ENCODE results near the gene CCDC69. TPM values are rescaled to one million over a fixed set of nuclear protein-coding genes. Genes with fewer than 3 reads are reported as not detected.

Gene CCDC69
- total and polyA plus RNA-seq, 9 donors: 38.5 to 104 (median 84.5) TPM

DNA sequence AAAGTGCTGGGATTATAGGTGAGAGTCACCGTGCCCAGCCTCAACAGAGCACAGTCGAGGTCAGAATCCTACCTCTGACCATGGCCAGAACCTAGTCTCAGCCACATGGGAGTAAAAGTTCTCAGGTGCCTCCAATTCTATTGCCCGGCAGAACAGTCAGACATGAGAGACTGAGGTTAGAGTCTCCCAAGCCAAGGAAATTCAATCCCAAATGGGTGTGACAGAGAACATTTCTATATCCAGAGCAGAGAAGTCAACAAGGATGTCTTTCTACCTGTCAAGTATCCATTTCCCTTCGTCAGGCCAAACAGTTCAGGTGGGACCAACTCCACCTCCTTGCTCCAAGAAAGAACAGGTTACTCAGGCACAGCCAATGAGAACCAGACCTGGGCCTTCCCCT, 76.9 kb downstream of the CCDC69 start:
- no peaks in the 10 kb centered on the region for H3K27me3 ChIP-seq (ENCODE audit: control insufficient read depth, insufficient read depth, low read length)
- WGBS (ENCODE audit: insufficient coverage): 91% methylated on average over 4 of the region's 4 CpGs
- no peak for DNase-seq
- no peaks in the 10 kb centered on the region for H3K9me3 ChIP-seq (replicated peaks; ENCODE audit: control insufficient read depth, low read depth, low read length)
- H3K4me1 ChIP-seq (ENCODE audit: control insufficient read depth, insufficient read depth, low read length): peaks cover 71% of the 10 kb centered on the region
- no peak overlapping the region for H3K4me3 ChIP-seq (ENCODE audit: low read length)
- no peak overlapping the region for H3K27ac ChIP-seq (ENCODE audit: low read length)
- peaks cover 71% of the 10 kb centered on the region for H3K36me3 ChIP-seq (ENCODE audit: control insufficient read depth, insufficient read depth, low read length)

DNA sequence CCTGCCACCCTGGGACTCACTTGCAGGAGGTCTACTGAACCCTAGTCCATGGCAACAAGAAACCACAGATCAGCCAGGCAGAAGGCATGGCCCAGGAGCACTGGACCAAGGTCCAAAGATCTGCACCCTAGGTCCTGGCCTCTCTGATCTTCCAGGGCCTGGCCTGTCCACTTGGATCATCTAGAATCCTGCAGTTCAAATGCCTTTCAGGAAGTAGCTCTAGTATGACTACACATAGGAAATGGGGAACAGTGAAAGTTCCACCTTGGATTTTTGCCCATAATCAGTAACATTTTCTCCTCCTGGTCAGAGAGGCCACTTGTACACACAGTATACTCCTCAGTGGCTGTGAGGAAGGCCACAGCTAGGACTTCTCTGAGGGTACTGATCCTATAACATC, 77.8 kb downstream of the CCDC69 start:
- H3K4me1 ChIP-seq (ENCODE audit: control insufficient read depth, insufficient read depth, low read length): peaks cover 71% of the 10 kb centered on the region
- H3K36me3 ChIP-seq (ENCODE audit: control insufficient read depth, insufficient read depth, low read length): peaks cover 66% of the 10 kb centered on the region
- H3K9me3 ChIP-seq (replicated peaks; ENCODE audit: control insufficient read depth, low read depth, low read length): no peaks in the 10 kb centered on the region
- H3K27ac ChIP-seq (ENCODE audit: low read length): no peak overlapping the region
- no peak overlapping the region for H3K4me3 ChIP-seq (ENCODE audit: low read length)
- no peak for DNase-seq
- H3K27me3 ChIP-seq (ENCODE audit: control insufficient read depth, insufficient read depth, low read length): no peaks in the 10 kb centered on the region

- Histone ChIP-seq H3K9me3 (replicated peaks; ENCODE audit: control insufficient read depth, low read depth, low read length) (no peaks in the 10 kb centered on the region), H3K4me3 (ENCODE audit: low read length) (no peak overlapping the region), H3K27me3 (ENCODE audit: control insufficient read depth, insufficient read depth, low read length) (no peaks in the 10 kb centered on the region), H3K36me3 (ENCODE audit: control insufficient read depth, insufficient read depth, low read length) (peaks cover 77% of the 10 kb centered on the region), H3K27ac (ENCODE audit: low read length) (no peak overlapping the region), H3K4me1 (ENCODE audit: control insufficient read depth, insufficient read depth, low read length) (peaks cover 71% of the 10 kb centered on the region)
- WGBS (ENCODE audit: insufficient coverage): 73% methylated on average over 6 of the region's 7 CpGs
- DNase-seq: no peak
Measured at GRCh38 chr5:151144922-151145321, 79.0 kb downstream of the CCDC69 start.

GRCh38 chr5:151144275-151144674, 79.6 kb downstream of the CCDC69 start:
- H3K27me3 ChIP-seq (ENCODE audit: control insufficient read depth, insufficient read depth, low read length): no peaks in the 10 kb centered on the region
- H3K36me3 ChIP-seq (ENCODE audit: control insufficient read depth, insufficient read depth, low read length): peaks cover 81% of the 10 kb centered on the region
- no peak overlapping the region for H3K27ac ChIP-seq (ENCODE audit: low read length)
- H3K4me1 ChIP-seq (ENCODE audit: control insufficient read depth, insufficient read depth, low read length): peaks cover 66% of the 10 kb centered on the region
- WGBS (ENCODE audit: insufficient coverage): 0% methylated on average over 1 of the region's 6 CpGs
- H3K9me3 ChIP-seq (replicated peaks; ENCODE audit: control insufficient read depth, low read depth, low read length): no peaks in the 10 kb centered on the region
- DNase-seq: no peak
- no peak overlapping the region for H3K4me3 ChIP-seq (ENCODE audit: low read length)

DNA sequence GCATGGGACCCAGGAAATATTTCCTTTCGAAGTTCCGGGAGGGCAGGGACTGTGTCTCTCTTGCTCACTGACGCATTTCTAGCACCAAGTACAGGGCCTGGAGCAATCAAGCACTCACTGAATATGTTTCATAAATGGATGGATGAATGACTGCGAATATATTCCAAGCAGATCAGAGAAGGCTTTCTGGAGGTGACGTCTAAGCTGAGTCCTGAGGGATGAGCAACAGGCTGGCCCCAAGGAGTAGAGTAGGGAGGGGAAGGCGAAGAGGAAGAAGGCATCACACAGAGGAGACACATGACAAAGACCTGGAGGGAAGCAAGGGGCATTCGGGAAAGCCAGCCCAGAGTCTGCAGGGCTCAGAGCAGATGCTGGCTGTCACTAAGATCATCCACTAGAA, 80.2 kb downstream of the CCDC69 start:
- DNase-seq: no peak
- Histone ChIP-seq H3K36me3 (ENCODE audit: control insufficient read depth, insufficient read depth, low read length) (peaks cover 87% of the 10 kb centered on the region), H3K27ac (ENCODE audit: low read length) (no peak overlapping the region), H3K27me3 (ENCODE audit: control insufficient read depth, insufficient read depth, low read length) (no peaks in the 10 kb centered on the region), H3K4me3 (ENCODE audit: low read length) (no peak overlapping the region), H3K9me3 (replicated peaks; ENCODE audit: control insufficient read depth, low read depth, low read length) (no peaks in the 10 kb centered on the region), H3K4me1 (ENCODE audit: control insufficient read depth, insufficient read depth, low read length) (peaks cover 62% of the 10 kb centered on the region)
- WGBS (ENCODE audit: insufficient coverage): 82% methylated on average over 6 of the region's 7 CpGs

GRCh38 chr5:151142933-151143332, 81.0 kb downstream of the CCDC69 start:
- Histone ChIP-seq H3K4me1 (ENCODE audit: control insufficient read depth, insufficient read depth, low read length) (peaks cover 57% of the 10 kb centered on the region), H3K36me3 (ENCODE audit: control insufficient read depth, insufficient read depth, low read length) (peaks cover 89% of the 10 kb centered on the region)
- no CpG with 5 or more reads among the region's 1 CpG for WGBS (ENCODE audit: insufficient coverage)

DNA sequence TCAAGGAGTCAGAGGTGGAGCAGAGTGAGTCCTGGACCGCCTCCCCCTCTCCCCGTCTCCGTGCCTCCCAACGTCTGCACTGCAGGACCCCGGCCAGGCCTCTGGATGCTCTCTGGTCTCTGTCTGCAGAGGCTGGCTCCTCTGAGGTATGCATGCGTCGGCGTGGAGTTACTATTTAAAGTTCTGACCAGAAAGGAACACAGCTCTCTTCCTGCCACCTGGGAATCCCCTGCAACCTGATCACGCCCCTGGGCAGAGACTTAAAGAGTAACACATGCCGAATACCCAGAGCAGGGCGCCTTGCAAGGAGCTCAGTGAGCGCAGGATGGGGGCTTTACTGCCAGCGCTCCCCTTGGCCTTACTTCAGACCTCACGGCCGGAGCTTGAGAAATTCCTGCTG, 82.4 kb downstream of the CCDC69 start:
- WGBS (ENCODE audit: insufficient coverage): 3% methylated on average over 15 of the region's 15 CpGs
- H3K27ac ChIP-seq (ENCODE audit: low read length): peak overlapping the region; percentile 76
- H3K4me3 ChIP-seq (ENCODE audit: low read length): no peak overlapping the region
- peaks cover 53% of the 10 kb centered on the region for H3K4me1 ChIP-seq (ENCODE audit: control insufficient read depth, insufficient read depth, low read length)
- no peaks in the 10 kb centered on the region for H3K9me3 ChIP-seq (replicated peaks; ENCODE audit: control insufficient read depth, low read depth, low read length)
- H3K36me3 ChIP-seq (ENCODE audit: control insufficient read depth, insufficient read depth, low read length): peaks cover 88% of the 10 kb centered on the region
- H3K27me3 ChIP-seq (ENCODE audit: control insufficient read depth, insufficient read depth, low read length): no peaks in the 10 kb centered on the region
- DNase-seq: peak; percentile 88

More at GRCh38 chr5:151142933-151143332, 81.0 kb downstream of the CCDC69 start:
- Histone ChIP-seq H3K27me3 (ENCODE audit: control insufficient read depth, insufficient read depth, low read length) (no peaks in the 10 kb centered on the region), H3K4me3 (ENCODE audit: low read length) (no peak overlapping the region), H3K27ac (ENCODE audit: low read length) (no peak overlapping the region), H3K9me3 (replicated peaks; ENCODE audit: control insufficient read depth, low read depth, low read length) (no peaks in the 10 kb centered on the region)
- no peak for DNase-seq

DNA sequence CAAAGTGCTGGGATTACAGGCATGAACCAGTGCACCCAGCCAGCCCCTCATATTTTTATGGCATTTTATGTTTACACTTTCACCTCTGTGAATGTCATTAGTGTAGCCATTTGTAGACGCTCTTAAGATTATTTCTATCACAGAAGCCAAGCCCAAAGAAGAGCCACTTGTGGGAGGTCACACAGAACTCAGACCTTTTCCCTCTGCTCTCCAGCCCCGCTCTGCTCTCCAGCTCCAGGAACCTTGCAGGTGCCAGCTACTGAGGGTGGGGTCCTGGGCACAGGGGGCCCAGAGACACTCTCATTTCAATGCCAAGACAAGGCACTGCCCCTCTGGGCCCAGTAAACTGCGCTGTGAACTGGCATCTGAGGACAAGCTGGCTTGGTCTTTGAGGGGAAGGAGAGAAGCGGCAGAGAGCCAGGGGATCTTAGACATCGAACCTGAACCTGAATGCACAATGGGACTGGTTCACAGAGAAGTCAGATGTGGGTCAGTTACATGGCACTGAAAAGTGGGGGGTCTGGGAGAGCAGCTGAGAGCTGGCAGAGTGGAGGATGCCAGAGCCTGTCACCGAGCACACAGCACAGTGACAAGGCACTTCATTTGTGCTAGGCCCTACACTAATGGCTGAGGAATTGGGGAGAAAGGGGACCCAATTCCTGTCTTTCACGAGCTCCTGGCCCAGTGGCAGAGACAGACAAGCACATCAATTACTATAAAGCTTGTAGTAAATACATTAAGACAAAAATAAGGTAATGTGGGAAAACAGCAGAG, 83.0 kb downstream of the CCDC69 start:
- Histone ChIP-seq H3K9me3 (replicated peaks; ENCODE audit: control insufficient read depth, low read depth, low read length) (no peaks in the 10 kb centered on the region), H3K27ac (ENCODE audit: low read length) (peak overlapping the region; percentile 76), H3K4me1 (ENCODE audit: control insufficient read depth, insufficient read depth, low read length) (peaks cover 49% of the 10 kb centered on the region), H3K27me3 (ENCODE audit: control insufficient read depth, insufficient read depth, low read length) (no peaks in the 10 kb centered on the region), H3K4me3 (ENCODE audit: low read length) (no peak overlapping the region), H3K36me3 (ENCODE audit: control insufficient read depth, insufficient read depth, low read length) (peaks cover 88% of the 10 kb centered on the region)
- no peak for DNase-seq
- 50% methylated on average over 3 of the region's 7 CpGs for whole genome bisulfite sequencing (ENCODE audit: insufficient coverage)

DNA sequence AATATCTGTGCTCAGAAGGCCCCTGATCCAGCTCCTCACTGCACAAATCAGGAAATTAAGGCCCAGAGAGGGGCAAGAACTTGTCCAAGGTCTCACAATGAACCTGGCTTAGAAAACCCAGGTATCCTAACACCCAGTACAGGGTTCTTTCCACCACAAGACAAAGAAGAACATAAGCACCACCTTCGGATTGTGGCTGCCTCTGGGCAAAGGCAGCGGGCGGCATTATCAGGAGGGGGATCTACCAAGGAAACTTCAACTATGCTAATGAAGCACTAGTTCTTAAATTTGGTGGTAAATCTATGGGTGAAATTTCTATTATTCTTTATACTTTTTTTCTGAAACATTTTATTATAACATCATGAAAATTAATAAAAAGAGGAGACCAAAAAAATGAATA, 84.2 kb downstream of the CCDC69 start:
- peaks cover 37% of the 10 kb centered on the region for H3K4me1 ChIP-seq (ENCODE audit: control insufficient read depth, insufficient read depth, low read length)
- no peak overlapping the region for H3K27ac ChIP-seq (ENCODE audit: low read length)
- no CpG with 5 or more reads among the region's 3 CpGs for WGBS (ENCODE audit: insufficient coverage)
- H3K36me3 ChIP-seq (ENCODE audit: control insufficient read depth, insufficient read depth, low read length): peaks cover 88% of the 10 kb centered on the region
- no peak overlapping the region for H3K4me3 ChIP-seq (ENCODE audit: low read length)
- no peaks in the 10 kb centered on the region for H3K9me3 ChIP-seq (replicated peaks; ENCODE audit: control insufficient read depth, low read depth, low read length)
- no peak for DNase-seq
- no peaks in the 10 kb centered on the region for H3K27me3 ChIP-seq (ENCODE audit: control insufficient read depth, insufficient read depth, low read length)

DNA sequence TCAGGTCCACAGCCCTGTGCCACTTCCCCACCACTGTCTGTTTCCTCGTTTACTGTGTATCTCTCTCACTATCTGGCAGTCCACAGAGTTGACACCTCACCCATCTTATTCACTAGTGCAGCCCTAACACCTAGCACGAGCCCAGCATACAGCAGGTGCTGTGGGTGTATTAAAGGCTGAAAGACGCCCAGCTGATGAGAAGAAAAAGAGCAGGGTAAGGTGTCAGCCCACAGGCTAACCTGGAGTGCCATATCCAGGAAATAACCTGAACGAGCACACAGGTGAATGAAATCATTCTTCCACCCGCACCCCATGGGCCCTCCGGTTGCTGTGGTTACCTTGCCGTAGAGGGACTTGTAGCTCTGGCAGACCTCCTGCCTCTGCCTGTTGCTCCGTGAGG, 84.9 kb downstream of the CCDC69 start:
- no peak overlapping the region for H3K27ac ChIP-seq (ENCODE audit: low read length)
- peaks cover 35% of the 10 kb centered on the region for H3K4me1 ChIP-seq (ENCODE audit: control insufficient read depth, insufficient read depth, low read length)
- peaks cover 90% of the 10 kb centered on the region for H3K36me3 ChIP-seq (ENCODE audit: control insufficient read depth, insufficient read depth, low read length)
- DNase-seq: no peak
- no peaks in the 10 kb centered on the region for H3K9me3 ChIP-seq (replicated peaks; ENCODE audit: control insufficient read depth, low read depth, low read length)
- no peaks in the 10 kb centered on the region for H3K27me3 ChIP-seq (ENCODE audit: control insufficient read depth, insufficient read depth, low read length)
- H3K4me3 ChIP-seq (ENCODE audit: low read length): no peak overlapping the region
- 60% methylated on average over 1 of the region's 8 CpGs for WGBS (ENCODE audit: insufficient coverage)

DNA sequence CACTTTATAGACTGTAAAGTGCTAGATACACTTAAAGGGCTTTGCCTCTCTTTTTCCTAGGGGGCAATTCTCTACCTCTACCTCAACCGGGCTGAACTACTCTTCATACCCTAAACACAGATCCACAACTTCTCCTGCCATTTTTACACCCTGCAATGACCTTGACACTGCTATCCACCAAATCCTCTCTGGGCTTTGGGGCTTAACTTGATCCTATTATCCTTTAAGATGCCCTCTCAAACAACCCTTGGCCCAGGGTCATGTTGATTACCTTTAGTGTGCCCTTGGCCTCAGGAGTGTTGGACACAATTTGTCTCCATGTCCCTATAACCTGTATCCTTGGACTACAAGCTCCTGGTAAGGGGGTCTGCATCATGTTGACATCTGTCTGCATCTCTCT, 85.8 kb downstream of the CCDC69 start:
- WGBS (ENCODE audit: insufficient coverage): 93% methylated on average over 1 of the region's 1 CpG
- Histone ChIP-seq H3K9me3 (replicated peaks; ENCODE audit: control insufficient read depth, low read depth, low read length) (no peaks in the 10 kb centered on the region), H3K4me3 (ENCODE audit: low read length) (no peak overlapping the region), H3K36me3 (ENCODE audit: control insufficient read depth, insufficient read depth, low read length) (peaks cover 89% of the 10 kb centered on the region), H3K4me1 (ENCODE audit: control insufficient read depth, insufficient read depth, low read length) (peaks cover 31% of the 10 kb centered on the region), H3K27ac (ENCODE audit: low read length) (no peak overlapping the region), H3K27me3 (ENCODE audit: control insufficient read depth, insufficient read depth, low read length) (no peaks in the 10 kb centered on the region)
- no peak for DNase-seq
